ENCODE data around the gene SIRPB2. TPM values are rescaled to one million over a fixed set of nuclear protein-coding genes. Genes with fewer than 3 reads are reported as not detected.
A peak's percentile ranks its signal among the peaks of the same experiment; 100 is the strongest.

SIRPB2 gene
- total and polyA plus RNA-seq, 8 donors = 1.3 to 29.9 (median 2.0) TPM

- H3K9me3 ChIP-seq = no peaks in the 10 kb centered on the region
- intact Hi-C loops (cut with DNase I) = no loop called here
- H3K27ac ChIP-seq = no peak overlapping the region
- H3K36me3 ChIP-seq = peaks cover 15 to 70% of the 10 kb centered on the region in 2 donors
- DNase-seq = no peak
- no peaks in the 10 kb centered on the region for H3K4me1 ChIP-seq
- H3K4me3 ChIP-seq = no peak overlapping the region
- TF ChIP-seq CTCF (IDR thresholded peaks at IDR 0.05) = no peak
- no peak for ATAC-seq
- H3K27me3 ChIP-seq = no peaks in the 10 kb centered on the region
Observed at GRCh38 chr20:1441133-1441532, 50.1 kb downstream of the SIRPB2 start.

- ATAC-seq (no peak), DNase-seq (no peak)
- Histone ChIP-seq H3K9me3 (no peaks in the 10 kb centered on the region), H3K27ac (no peak overlapping the region), H3K4me3 (no peak overlapping the region), H3K36me3 (peaks cover 7 to 59% of the 10 kb centered on the region in 2 donors), H3K4me1 (peaks cover 0 to 9% of the 10 kb centered on the region in 2 donors), H3K27me3 (no peaks in the 10 kb centered on the region)
- intact Hi-C loops (cut with DNase I) = no loop called here
- TF ChIP-seq CTCF (IDR thresholded peaks at IDR 0.05) = no peak
Observed at GRCh38 chr20:1440024-1440423, 51.2 kb downstream of the SIRPB2 start.

GRCh38 chr20:1438361-1438760 lies 52.9 kb downstream of the SIRPB2 start:
- intact Hi-C loops (cut with DNase I) = loop anchor here in 1 of 2 donors (2.0 kb wide), 1 partner anchor 126 kb away; no protein-coding TSS in a partner anchor
- no peak for TF ChIP-seq CTCF (IDR thresholded peaks at IDR 0.05)

GRCh38 chr20:1437235-1437904 lies 53.9 kb downstream of the SIRPB2 start:
- H3K27ac ChIP-seq = no peak overlapping the region
- DNase-seq (peak; percentile 30 to 93 (median 70)), ATAC-seq (peak; percentile 89)
- H3K9me3 ChIP-seq = no peaks in the 10 kb centered on the region
- H3K4me3 ChIP-seq = no peak overlapping the region
- peaks cover 0 to 25% of the 10 kb centered on the region in 2 donors for H3K4me1 ChIP-seq
- intact Hi-C loops (cut with DNase I) = no loop called here
- H3K27me3 ChIP-seq = no peaks in the 10 kb centered on the region
- peaks cover 0 to 32% of the 10 kb centered on the region in 2 donors for H3K36me3 ChIP-seq
- peak; percentile 72 to 93 for TF ChIP-seq CTCF (IDR thresholded peaks at IDR 0.05)

More at GRCh38 chr20:1438361-1438760, 52.9 kb downstream of the SIRPB2 start:
- H3K27me3 ChIP-seq = no peaks in the 10 kb centered on the region
- no peak overlapping the region for H3K27ac ChIP-seq
- ATAC-seq (no peak), DNase-seq (no peak)
- H3K4me3 ChIP-seq = no peak overlapping the region
- H3K36me3 ChIP-seq = peaks cover 0 to 42% of the 10 kb centered on the region in 2 donors
- no peaks in the 10 kb centered on the region for H3K9me3 ChIP-seq
- H3K4me1 ChIP-seq = peaks cover 0 to 25% of the 10 kb centered on the region in 2 donors

- Histone ChIP-seq H3K27ac (no peak overlapping the region), H3K27me3 (no peaks in the 10 kb centered on the region), H3K4me3 (no peak overlapping the region), H3K4me1 (peaks cover 0 to 25% of the 10 kb centered on the region in 2 donors), H3K36me3 (peaks cover 0 to 21% of the 10 kb centered on the region in 2 donors), H3K9me3 (no peaks in the 10 kb centered on the region)
- intact Hi-C loops (cut with DNase I) = no loop called here
- no peak for DNase-seq
- TF ChIP-seq CTCF (IDR thresholded peaks at IDR 0.05) = no peak
- ATAC-seq = no peak
Observed at GRCh38 chr20:1436263-1436662, 55.0 kb downstream of the SIRPB2 start.
